Breast epithelium (tissue), 4 donors: Measurements from ENCODE around the gene SLC16A5. TPM values are rescaled to one million over a fixed set of nuclear protein-coding genes. Genes with fewer than 3 reads are reported as not detected.
A peak's percentile ranks its signal among the peaks of the same experiment; 100 is the strongest.
"Not testable (repeated sequence)": the region's sequence is repeated elsewhere in the genome, so short reads cannot be mapped to it uniquely, and the experiment has no call there.

Experiments used
- DNase-seq, 2 donors: peaks; one replicate each; pipeline ENCODE4 v3.0.0-alpha.2; 2019; ENCODE audit warnings: low spot score in 2 of 2
- H3K27ac ChIP-seq, 2 donors: fragments of 200-600 bp; sonication (generic) in 1 of 2; one replicate each; pipeline ENCODE4 v1.5.1; 2016 to 2019; ENCODE audit warnings: mild to moderate bottlenecking in 1 of 2
- H3K27me3 ChIP-seq, 2 donors: fragments of 200-600 bp; sonication (generic) in 1 of 2; one replicate each; pipeline versions ENCODE4 v1.5.1 to v1.6.0; 2017 to 2019; ENCODE audit warnings: control low read depth in 1 of 2, mild to moderate bottlenecking in 1 of 2
- H3K36me3 ChIP-seq: fragments of 200-600 bp; one replicate; pipeline ENCODE4 v1.5.1; 2019
- H3K4me1 ChIP-seq, 2 donors: fragments of 200-600 bp; sonication (generic); one replicate each; pipeline ENCODE4 v1.5.1; 2016 to 2019; ENCODE audit warnings: control low read depth in 1 of 2
- H3K4me3 ChIP-seq, 3 donors: fragments of 200-600 bp; sonication (generic); 1 replicate in 2 of 3; 2 replicates in 1 of 3; pipeline ENCODE4 v1.5.1; 2016 to 2019; ENCODE audit warnings: mild to moderate bottlenecking in 3 of 3, moderate library complexity in 2 of 3
- H3K9me3 ChIP-seq, 2 donors: fragments of 200-600 bp; sonication (generic) in 1 of 2; one replicate each; pipeline ENCODE4 v1.5.1; 2016 to 2019; ENCODE audit warnings: control low read depth in 1 of 2
- CTCF ChIP-seq, 3 donors: fragments of 450-650 bp; IDR thresholded peaks; one replicate each; pipeline ENCODE4 v1.5.1; 2016 to 2017; ENCODE audit warnings: antibody characterized with exemption in 3 of 3, mild to moderate bottlenecking in 3 of 3, moderate library complexity in 3 of 3
- POLR2A ChIP-seq: fragments of 450-650 bp; IDR thresholded peaks from one replicate; pipeline ENCODE4 v1.6.1; 2016; ENCODE audit warnings: antibody characterized with exemption, mild to moderate bottlenecking, moderate library complexity
- POLR2AphosphoS5 ChIP-seq, 3 donors: sonication (generic); formaldehyde crosslinking; IDR thresholded peaks; one replicate each; pipeline ENCODE4 v1.6.1; 2017; ENCODE audit warnings: antibody characterized with exemption in 3 of 3
- intact Hi-C: fragments of 100-400 bp; cut with DNase I; formaldehyde crosslinking; loops from one replicate; pipeline ENCODE4 v1.15.1; 2023; ENCODE audit warnings: low total_unique reads
- total RNA-seq, 3 donors: library from RNA; depleted of rRNA; stranded (reverse); fragments of >200 nt; gene quantifications; one replicate each; pipeline ENCODE4 v1.1.0, GENCODE V29; 2016

The SLC16A5 gene
- total RNA-seq, 3 donors from 2014 or later = 9.0 to 19.8 (median 18.4) TPM

GRCh38 chr17:75130059-75130631 is 42.4 kb downstream of the SLC16A5 start:
- H3K27me3 ChIP-seq = no peaks in the 10 kb centered on the region
- DNase-seq = no peak
- no peak for TF ChIP-seq CTCF (IDR thresholded peaks at IDR 0.05)
- TF ChIP-seq POLR2A = no peak
- no peak for TF ChIP-seq POLR2AphosphoS5 (IDR thresholded peaks at IDR 0.05)
- no peaks in the 10 kb centered on the region for H3K9me3 ChIP-seq
- peak overlapping the region in 2 of 3 donors; percentile 81 to 88 for H3K4me3 ChIP-seq
- intact Hi-C loops = no loop called here
- H3K36me3 ChIP-seq = no peaks in the 10 kb centered on the region
- H3K27ac ChIP-seq = peak overlapping the region; percentile 84 to 85
- H3K4me1 ChIP-seq = no peaks in the 10 kb centered on the region

GRCh38 chr17:75130632-75131277 is 43.0 kb downstream of the SLC16A5 start:
- H3K9me3 ChIP-seq = no peaks in the 10 kb centered on the region
- no peak for DNase-seq

GRCh38 chr17:75131278-75132017 is 43.7 kb downstream of the SLC16A5 start, which contains the start of gene NT5C:
Gene NT5C, minus strand, starts transcription at chr17:75131742. Its CDS starts 35 bp downstream, at chr17:75131707.
- H3K36me3 ChIP-seq = no peaks in the 10 kb centered on the region
- peak within 1 kb of the TSS; percentile 72 to 88 (median 81) for H3K4me3 ChIP-seq
- H3K9me3 ChIP-seq = no peaks in the 10 kb centered on the region
- intact Hi-C loops = loop anchor here (1.0 kb wide), 1 partner anchor 14 kb away; no protein-coding TSS in a partner anchor
- DNase-seq = peak; percentile 55 to 76
- TF ChIP-seq POLR2AphosphoS5 (IDR thresholded peaks at IDR 0.05) (peak; percentile 58 to 67 (median 60)), POLR2A (no peak), CTCF (IDR thresholded peaks at IDR 0.05) (peak in 2 of 3 donors; percentile 7 to 48)
- no peaks in the 10 kb centered on the region for H3K27me3 ChIP-seq
- peak within 1 kb of the TSS; percentile 84 to 85 for H3K27ac ChIP-seq
- H3K4me1 ChIP-seq = no peaks in the 10 kb centered on the region

More at GRCh38 chr17:75130632-75131277, 43.0 kb downstream of the SLC16A5 start:
- TF ChIP-seq POLR2AphosphoS5 (IDR thresholded peaks at IDR 0.05) = no peak
- TF ChIP-seq POLR2A = no peak
- peak in 2 of 3 donors; percentile 23 to 33 for TF ChIP-seq CTCF (IDR thresholded peaks at IDR 0.05)
- H3K36me3 ChIP-seq = no peaks in the 10 kb centered on the region
- H3K4me1 ChIP-seq = no peaks in the 10 kb centered on the region
- peak overlapping the region; percentile 72 to 88 (median 81) for H3K4me3 ChIP-seq
- intact Hi-C loops = no loop called here
- peak overlapping the region; percentile 84 to 85 for H3K27ac ChIP-seq
- no peaks in the 10 kb centered on the region for H3K27me3 ChIP-seq

GRCh38 chr17:75132018-75133000 is 44.6 kb downstream of the SLC16A5 start:
- peak overlapping the region; percentile 84 to 85 for H3K27ac ChIP-seq
- H3K27me3 ChIP-seq = not testable (repeated sequence)
- intact Hi-C loops = loop anchor here (1.0 kb wide), 1 partner anchor 13 kb away; no protein-coding TSS in a partner anchor

GRCh38 chr17:75133001-75133400 is 45.2 kb downstream of the SLC16A5 start:
- Histone ChIP-seq H3K36me3 (no peaks in the 10 kb centered on the region), H3K4me1 (no peaks in the 10 kb centered on the region), H3K27me3 (no peaks in the 10 kb centered on the region), H3K27ac (no peak overlapping the region), H3K9me3 (no peaks in the 10 kb centered on the region), H3K4me3 (no peak overlapping the region)
- TF ChIP-seq POLR2AphosphoS5 (IDR thresholded peaks at IDR 0.05) (no peak), POLR2A (no peak), CTCF (IDR thresholded peaks at IDR 0.05) (no peak)
- no peak for DNase-seq
- intact Hi-C loops = no loop called here

More at GRCh38 chr17:75132018-75133000, 44.6 kb downstream of the SLC16A5 start:
- H3K4me1 ChIP-seq, H3K9me3 ChIP-seq, DNase-seq, H3K36me3 ChIP-seq: not testable (repeated sequence)
- peak overlapping the region; percentile 72 to 88 (median 81) for H3K4me3 ChIP-seq

GRCh38 chr17:75133607-75134347 is 46.0 kb downstream of the SLC16A5 start:
- H3K9me3 ChIP-seq, DNase-seq, H3K4me3 ChIP-seq, H3K4me1 ChIP-seq, intact Hi-C loops, H3K36me3 ChIP-seq, H3K27me3 ChIP-seq, H3K27ac ChIP-seq: not testable (repeated sequence)
